DND-41 (cell line): ENCODE results near the gene SCN10A.
A peak's percentile ranks its signal among the peaks of the same experiment; 100 is the strongest.

Experiments used
- ATAC-seq: fragments of 200-7000 bp; cut with Tn5 transposase; 3 replicates; pipeline ENCODE4 v1.9.1; 2021; ENCODE audit warnings: low read depth; ENCODE audit not compliant: insufficient read depth
- DNase-seq: peaks from one replicate; pipeline ENCODE4 v3.0.0-alpha.2; 2020
- H2AFZ ChIP-seq: 2 replicates; pipeline ENCODE4 v1.6.0; 2012; ENCODE audit warnings: low read depth, low read length
- H3K27ac ChIP-seq: 2 replicates; pipeline ENCODE4 v1.5.1; 2012; ENCODE audit warnings: low read length, inconsistent platforms
- H3K27me3 ChIP-seq: fragments of 200-600 bp; sonication (generic); 2 replicates; pipeline ENCODE4 v1.6.0; 2012; ENCODE audit warnings: low read length, mild to moderate bottlenecking, inconsistent platforms; ENCODE audit not compliant: insufficient read depth, poor library complexity
- H3K36me3 ChIP-seq: 2 replicates; pipeline ENCODE4 v1.5.1; 2012; ENCODE audit warnings: low read length, inconsistent platforms; ENCODE audit not compliant: insufficient read depth
- H3K4me1 ChIP-seq: 2 replicates; pipeline ENCODE4 v1.5.1; 2012; ENCODE audit warnings: mild to moderate bottlenecking, low read length; ENCODE audit not compliant: insufficient read depth
- H3K4me2 ChIP-seq: 2 replicates; pipeline ENCODE4 v1.6.0; 2012; ENCODE audit warnings: mild to moderate bottlenecking, moderate library complexity, low read length, inconsistent platforms; ENCODE audit not compliant: insufficient read depth
- H3K4me3 ChIP-seq, 2 experiments: fragments of 200-600 bp in 1 of 2; shearing (Covaris generic) in 1 of 2; 2 replicates each; pipeline ENCODE4 v1.5.1; 2012 to 2016; ENCODE audit warnings: inconsistent platforms in 2 of 2, low read length in 2 of 2, mild to moderate bottlenecking in 2 of 2, low read depth in 1 of 2, moderate library complexity in 1 of 2
- H3K79me2 ChIP-seq: 2 replicates; pipeline ENCODE4 v1.6.0; 2012; ENCODE audit warnings: low read length, inconsistent platforms; ENCODE audit not compliant: insufficient read depth
- H3K9ac ChIP-seq: 2 replicates; pipeline ENCODE4 v1.6.0; 2012; ENCODE audit warnings: low read depth, mild to moderate bottlenecking, inconsistent platforms, low read length, moderate library complexity
- H3K9me3 ChIP-seq: 2 replicates; pipeline ENCODE4 v1.5.1; 2012; ENCODE audit warnings: low read length, moderate library complexity, mild to moderate bottlenecking, inconsistent platforms; ENCODE audit not compliant: insufficient read depth, severe bottlenecking
- H4K20me1 ChIP-seq: 2 replicates; pipeline ENCODE4 v1.6.0; 2012; ENCODE audit warnings: low read length; ENCODE audit not compliant: insufficient read depth
- EZH2 ChIP-seq: IDR thresholded peaks from 3 replicates; pipeline ENCODE4 v1.6.1; 2012; ENCODE audit warnings: borderline replicate concordance, low read depth, mild to moderate bottlenecking, moderate library complexity, low read length, inconsistent platforms; ENCODE audit not compliant: severe bottlenecking
- TF ChIP-seq, protein P1 (sequence below): IDR thresholded peaks from 2 replicates; pipeline ENCODE4 v1.5.1; 2012; ENCODE audit warnings: borderline replicate concordance, low read length, moderate library complexity, mild to moderate bottlenecking; ENCODE audit not compliant: poor library complexity, severe bottlenecking; ENCODE audit errors: extremely low read depth

Gene SCN10A

DNA sequence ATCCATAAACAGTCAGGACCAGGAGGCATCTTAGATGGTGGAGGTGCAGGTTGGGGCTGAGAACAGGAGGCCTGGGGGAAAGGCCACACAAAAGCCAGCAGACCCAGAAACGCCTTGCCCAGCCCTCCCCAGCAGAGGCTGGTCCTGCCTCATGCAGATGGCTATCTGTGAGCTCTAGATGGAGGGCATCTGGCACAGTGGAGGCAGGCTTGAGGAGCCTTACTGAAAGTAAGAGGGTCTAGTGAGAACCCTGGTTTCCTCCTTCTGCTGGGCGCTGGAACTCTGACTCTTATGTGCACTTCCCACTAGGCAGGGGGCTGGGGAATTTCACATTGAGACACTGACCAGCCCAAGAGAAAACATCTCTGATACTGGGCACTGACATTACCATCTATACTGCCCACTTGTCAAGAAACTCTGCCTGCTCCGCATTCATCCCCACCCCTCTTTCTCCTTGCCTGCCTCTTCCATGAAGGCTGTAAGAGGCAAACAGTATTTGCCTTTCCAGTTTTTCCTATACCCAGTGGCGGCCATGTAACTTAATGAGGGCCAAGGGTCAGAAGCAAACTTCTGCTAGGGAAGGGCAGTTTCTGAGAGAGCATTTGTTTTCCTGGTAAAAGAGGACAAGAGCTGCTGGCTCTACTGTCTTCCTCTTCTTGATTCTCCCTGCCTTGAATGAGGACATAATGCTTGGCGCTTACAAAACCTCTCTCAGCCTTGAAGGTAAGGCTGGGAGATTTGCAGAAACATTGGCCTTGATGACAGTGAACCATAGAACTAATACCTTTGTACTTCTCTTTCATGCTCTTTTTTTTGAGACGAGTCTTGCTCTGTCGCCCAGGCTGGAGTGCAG is 162.1 kb downstream of the SCN10A start:
- Histone ChIP-seq H3K4me3 (no peak overlapping the region), H3K36me3 (no peaks in the 10 kb centered on the region), H3K9ac (no peak overlapping the region), H3K4me1 (peaks cover 7% of the 10 kb centered on the region), H3K79me2 (no peaks in the 10 kb centered on the region), H2AFZ (no peak overlapping the region), H4K20me1 (peaks cover 5% of the 10 kb centered on the region; the same call in 1 of the 2 replicates), H3K4me2 (no peak overlapping the region), H3K27ac (no peak overlapping the region), H3K27me3 (peaks cover 45% of the 10 kb centered on the region), H3K9me3 (no peaks in the 10 kb centered on the region)
- ATAC-seq (no peak), DNase-seq (no peak)
- TF ChIP-seq, protein P1, sequence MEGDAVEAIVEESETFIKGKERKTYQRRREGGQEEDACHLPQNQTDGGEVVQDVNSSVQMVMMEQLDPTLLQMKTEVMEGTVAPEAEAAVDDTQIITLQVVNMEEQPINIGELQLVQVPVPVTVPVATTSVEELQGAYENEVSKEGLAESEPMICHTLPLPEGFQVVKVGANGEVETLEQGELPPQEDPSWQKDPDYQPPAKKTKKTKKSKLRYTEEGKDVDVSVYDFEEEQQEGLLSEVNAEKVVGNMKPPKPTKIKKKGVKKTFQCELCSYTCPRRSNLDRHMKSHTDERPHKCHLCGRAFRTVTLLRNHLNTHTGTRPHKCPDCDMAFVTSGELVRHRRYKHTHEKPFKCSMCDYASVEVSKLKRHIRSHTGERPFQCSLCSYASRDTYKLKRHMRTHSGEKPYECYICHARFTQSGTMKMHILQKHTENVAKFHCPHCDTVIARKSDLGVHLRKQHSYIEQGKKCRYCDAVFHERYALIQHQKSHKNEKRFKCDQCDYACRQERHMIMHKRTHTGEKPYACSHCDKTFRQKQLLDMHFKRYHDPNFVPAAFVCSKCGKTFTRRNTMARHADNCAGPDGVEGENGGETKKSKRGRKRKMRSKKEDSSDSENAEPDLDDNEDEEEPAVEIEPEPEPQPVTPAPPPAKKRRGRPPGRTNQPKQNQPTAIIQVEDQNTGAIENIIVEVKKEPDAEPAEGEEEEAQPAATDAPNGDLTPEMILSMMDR = no peak
- no peak for TF ChIP-seq EZH2

DNA sequence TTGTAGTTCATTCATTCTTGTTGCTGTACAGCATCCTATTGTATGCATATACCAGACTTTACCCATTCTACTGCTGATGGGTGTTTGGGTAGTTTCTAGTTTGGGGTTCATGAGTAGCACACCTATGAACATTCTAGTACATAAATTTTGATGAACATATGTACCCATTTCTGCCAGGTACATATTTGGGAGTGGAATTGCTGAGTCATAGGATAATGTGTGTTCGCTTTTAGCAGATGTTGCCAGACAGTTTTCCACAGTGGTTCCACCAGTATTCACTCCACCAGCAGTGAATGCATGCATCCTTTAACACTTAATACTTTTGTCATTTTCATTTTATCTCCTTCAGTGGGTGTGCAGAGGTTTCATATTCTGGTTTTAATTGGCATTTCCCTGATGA is 163.1 kb downstream of the SCN10A start:
- H2AFZ ChIP-seq = no peak overlapping the region
- H3K36me3 ChIP-seq = no peaks in the 10 kb centered on the region
- H3K27me3 ChIP-seq = peaks cover 51% of the 10 kb centered on the region
- H3K4me1 ChIP-seq = peaks cover 7% of the 10 kb centered on the region
- no peak overlapping the region for H3K27ac ChIP-seq
- H3K79me2 ChIP-seq = no peaks in the 10 kb centered on the region
- no peak overlapping the region for H3K4me2 ChIP-seq
- ATAC-seq = no peak
- TF ChIP-seq, protein P1 = no peak
- TF ChIP-seq EZH2 = no peak
- no peak for DNase-seq
- no peak overlapping the region for H3K9ac ChIP-seq
- peaks cover 9% of the 10 kb centered on the region; the same call in 1 of the 2 replicates for H4K20me1 ChIP-seq
- no peaks in the 10 kb centered on the region for H3K9me3 ChIP-seq
- no peak overlapping the region for H3K4me3 ChIP-seq

DNA sequence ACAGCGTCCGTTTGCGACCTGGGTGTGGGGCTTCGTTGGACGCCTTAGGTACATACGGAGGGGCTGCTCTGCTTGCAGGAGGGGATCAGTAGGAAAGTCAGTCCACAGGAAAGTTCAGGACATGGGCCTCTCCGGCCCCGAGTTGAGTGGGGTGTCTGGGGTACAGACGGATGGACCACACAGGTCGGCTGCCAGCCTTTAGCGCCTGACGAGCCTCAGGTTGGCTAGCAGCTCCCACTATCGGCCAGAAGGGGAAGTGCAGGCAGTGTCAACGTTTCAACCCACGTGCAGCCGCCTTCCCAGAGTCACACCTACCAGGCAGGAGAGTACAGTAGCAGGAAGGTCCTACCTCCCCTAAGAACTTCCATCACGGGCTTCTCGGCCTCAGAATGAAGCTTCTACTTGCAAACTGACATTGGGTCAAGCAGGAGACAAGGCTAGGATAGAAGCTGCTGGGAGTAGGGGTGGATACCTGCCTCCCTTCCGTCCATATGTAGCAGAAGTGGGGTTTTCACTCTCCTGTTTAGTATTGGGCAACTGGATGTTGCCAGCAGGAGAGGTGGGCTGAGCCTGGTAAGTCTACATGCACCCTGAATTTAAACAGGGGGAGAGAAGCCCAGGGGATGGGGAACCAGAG is 164.7 kb downstream of the SCN10A start:
- TF ChIP-seq EZH2 = no peak
- TF ChIP-seq, protein P1 = peak; percentile 97
- ATAC-seq (peak; percentile 72), DNase-seq (peak; percentile 70)
- H2AFZ ChIP-seq = no peak overlapping the region
- peaks cover 9% of the 10 kb centered on the region; the same call in 1 of the 2 replicates for H4K20me1 ChIP-seq
- peaks cover 7% of the 10 kb centered on the region for H3K4me1 ChIP-seq
- no peaks in the 10 kb centered on the region for H3K36me3 ChIP-seq
- H3K27me3 ChIP-seq = peaks cover 40% of the 10 kb centered on the region
- no peak overlapping the region for H3K4me2 ChIP-seq
- H3K79me2 ChIP-seq = no peaks in the 10 kb centered on the region
- no peak overlapping the region for H3K9ac ChIP-seq
- H3K4me3 ChIP-seq = no peak overlapping the region
- H3K27ac ChIP-seq = no peak overlapping the region
- no peaks in the 10 kb centered on the region for H3K9me3 ChIP-seq
